Frontal cortex (tissue), 4 donors: Measurements from ENCODE around the gene WWOX. TPM values are rescaled to one million over a fixed set of nuclear protein-coding genes. Genes with fewer than 3 reads are reported as not detected.

ENCODE experiments used
- DNase-seq, 2 donors: peaks; one replicate each; pipeline ENCODE4 v3.0.0; 2012; ENCODE audit warnings: low spot score in 2 of 2
- FAIRE-seq: peaks from 2 replicates; lab custom pipeline; 2012; peaks lifted over from hg19 to GRCh38; lab: Jason Lieb, UNC
- total RNA-seq: library from RNA; depleted of rRNA; stranded (reverse); fragments of >200 nt; gene quantifications from one replicate; pipeline ENCODE4 v1.2.3, GENCODE V29; 2014
- donor health status: control.
- donor health status: control.
- donor health status: control.

The WWOX gene
- total RNA-seq, 1 donor from 2014 or later: 17.1 TPM

GRCh38 chr16:78745108-78746019, 645.9 kb downstream of the WWOX start:
- FAIRE-seq (no peak), DNase-seq (no peak)

DNA sequence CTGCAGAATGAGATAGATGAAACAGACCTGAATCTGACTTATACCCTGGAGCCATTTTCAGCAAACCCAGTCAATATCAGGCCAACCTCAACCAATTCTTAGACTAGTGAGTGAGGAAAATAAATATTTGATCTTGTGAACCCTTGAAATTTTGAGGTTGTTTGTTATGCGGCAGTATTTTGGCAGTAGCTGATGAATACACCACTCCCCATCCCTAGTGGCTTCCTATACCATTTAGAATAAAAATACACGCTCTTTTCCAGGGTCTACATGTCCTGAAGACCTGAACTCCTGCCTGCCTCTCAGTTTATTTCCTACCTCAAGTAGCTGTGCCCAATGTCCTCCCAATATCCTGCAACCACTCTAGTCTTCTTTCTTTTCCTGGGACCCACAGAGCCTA, 647.3 kb downstream of the WWOX start:
- FAIRE-seq: no peak
- DNase-seq: no peak

- no peak for FAIRE-seq
- no peak for DNase-seq
Measured at GRCh38 chr16:78748220-78748929, 648.9 kb downstream of the WWOX start.

DNA sequence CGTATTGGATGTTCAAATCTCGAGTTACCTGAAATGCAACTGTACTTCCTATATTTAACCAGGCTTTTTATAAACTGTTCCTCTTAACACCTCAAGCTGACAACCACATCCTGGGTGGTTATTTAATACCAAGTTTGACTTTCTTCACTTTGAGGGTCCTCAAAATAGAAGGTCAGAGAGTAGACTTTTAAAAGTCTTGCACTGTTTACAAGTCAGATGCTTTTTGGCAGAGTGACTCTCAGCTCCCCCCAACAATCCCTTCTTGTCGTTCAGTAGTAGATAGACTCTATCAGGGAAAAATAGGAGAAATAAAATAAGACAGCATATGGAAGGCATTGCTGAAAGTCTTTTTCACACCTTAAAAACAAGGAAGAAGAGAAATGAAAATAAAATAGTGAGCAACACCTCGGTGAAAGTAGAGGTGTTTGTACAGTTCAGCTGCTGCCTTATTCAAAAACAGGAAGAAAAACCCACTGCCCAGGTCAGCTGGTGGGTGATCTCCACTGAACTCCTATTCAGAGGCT, 650.4 kb downstream of the WWOX start:
- DNase-seq (no peak), FAIRE-seq (no peak)

GRCh38 chr16:78750611-78751010, 651.2 kb downstream of the WWOX start:
- no peak for FAIRE-seq

DNA sequence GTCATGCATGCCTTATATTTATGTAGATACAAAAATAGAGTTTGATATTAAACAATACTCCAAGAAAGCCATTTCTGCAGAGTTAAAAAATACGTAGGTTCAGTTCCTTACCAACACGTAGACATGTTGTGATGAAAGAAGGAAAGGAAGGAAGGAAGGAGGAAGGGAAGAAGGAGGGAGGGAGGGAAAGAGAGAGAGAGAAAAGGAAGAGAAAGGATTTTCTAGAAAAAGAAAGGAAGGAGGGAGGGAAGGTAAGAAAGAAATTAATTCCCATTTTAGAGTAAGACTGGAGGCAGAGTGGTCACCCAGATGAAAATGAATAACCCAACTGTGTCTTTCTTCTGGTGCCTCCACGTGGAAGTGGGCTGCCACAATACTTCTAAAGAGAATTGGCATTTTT, 652.1 kb downstream of the WWOX start:
- FAIRE-seq: no peak
- no peak for DNase-seq

More at GRCh38 chr16:78750611-78751010, 651.2 kb downstream of the WWOX start:
- DNase-seq: no peak

- no peak for FAIRE-seq
- DNase-seq: no peak
Measured at GRCh38 chr16:78754713-78755112, 655.3 kb downstream of the WWOX start.

DNA sequence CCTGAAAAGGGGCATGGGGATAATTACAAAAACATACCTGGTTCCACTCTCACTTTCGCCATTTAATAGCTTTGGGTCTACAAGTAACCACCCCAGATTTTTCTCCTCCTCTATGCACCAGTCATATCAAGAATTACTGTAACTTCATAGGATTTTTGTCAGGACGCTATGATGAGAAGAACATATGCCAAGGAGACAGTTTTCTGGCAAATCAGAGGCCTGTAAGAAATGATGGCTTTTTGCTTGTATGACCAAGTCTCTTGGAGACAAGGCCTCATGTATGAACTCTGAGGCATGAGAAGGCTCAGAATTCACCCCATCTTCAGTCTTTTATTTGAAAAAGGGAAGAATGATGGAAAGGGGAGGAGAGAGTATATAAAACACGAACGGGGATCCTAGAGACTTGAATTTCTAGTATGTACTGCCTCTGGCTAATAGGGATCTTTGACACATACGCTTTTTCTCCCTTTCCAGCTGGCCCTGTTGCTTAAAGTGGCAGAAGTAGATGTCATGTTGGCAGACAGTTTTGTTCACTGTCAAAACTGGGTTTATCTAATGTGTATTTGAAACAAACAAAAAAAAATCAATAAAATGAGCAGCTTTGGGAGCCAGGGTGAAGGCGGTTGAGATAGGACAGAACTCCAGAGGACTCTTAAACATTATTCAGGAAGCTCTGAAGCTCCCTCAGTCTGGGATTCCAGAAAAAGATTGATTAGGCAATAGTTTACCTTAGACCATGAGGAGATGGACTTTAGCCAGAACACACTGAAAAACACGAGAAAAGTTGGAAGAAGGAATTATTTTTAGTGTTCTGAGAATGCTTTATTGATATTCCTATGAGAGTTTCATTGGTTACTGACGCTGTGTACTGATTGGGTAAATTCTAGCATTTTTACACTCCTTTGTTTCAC, 656.6 kb downstream of the WWOX start:
- DNase-seq (no peak), FAIRE-seq (no peak)

GRCh38 chr16:78759596-78759995, 660.1 kb downstream of the WWOX start:
- DNase-seq (no peak), FAIRE-seq (no peak)

DNA sequence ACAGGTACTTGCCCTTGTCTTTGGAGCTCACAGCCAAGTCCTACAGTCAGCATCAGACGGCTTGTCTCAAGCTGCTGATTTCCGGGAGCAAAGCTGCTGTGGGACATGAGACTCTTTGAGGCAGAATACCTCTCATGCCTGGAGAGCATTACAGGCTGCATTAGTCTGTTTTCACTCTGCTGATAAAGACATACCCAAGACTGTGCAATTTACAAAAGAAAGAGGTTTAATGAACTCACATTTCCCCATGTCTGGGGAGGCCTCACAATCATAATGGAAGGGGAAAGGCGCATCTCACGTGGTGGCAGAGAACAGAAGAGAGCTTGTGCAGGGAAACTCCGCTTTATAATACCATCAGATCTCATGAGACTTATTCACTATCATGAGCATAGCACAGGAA, 661.2 kb downstream of the WWOX start:
- DNase-seq: no peak
- no peak for FAIRE-seq

DNA sequence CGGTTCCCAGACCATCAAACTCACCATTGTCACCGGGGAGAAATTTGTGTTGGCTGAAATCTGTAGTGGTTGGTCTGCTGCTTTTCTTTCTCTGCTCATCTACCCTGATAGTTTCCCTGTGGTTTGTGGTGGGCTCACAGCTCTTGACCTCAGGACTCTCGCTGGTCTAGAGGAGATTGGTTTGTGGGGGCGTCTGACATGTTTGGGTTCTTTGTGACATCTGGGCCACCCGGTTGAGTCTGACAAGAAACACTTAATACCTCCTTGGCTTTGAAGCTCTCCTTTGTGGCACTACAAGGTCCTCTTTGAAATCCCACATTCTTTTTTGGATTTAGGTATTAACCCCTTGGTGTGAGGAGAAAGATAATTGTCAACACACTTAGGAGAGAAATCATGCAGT, 662.0 kb downstream of the WWOX start:
- FAIRE-seq (no peak), DNase-seq (no peak)

GRCh38 chr16:78762222-78762621, 662.8 kb downstream of the WWOX start:
- no peak for DNase-seq
- no peak for FAIRE-seq

- FAIRE-seq (no peak), DNase-seq (no peak)
Measured at GRCh38 chr16:78763821-78764440, 664.5 kb downstream of the WWOX start.

DNA sequence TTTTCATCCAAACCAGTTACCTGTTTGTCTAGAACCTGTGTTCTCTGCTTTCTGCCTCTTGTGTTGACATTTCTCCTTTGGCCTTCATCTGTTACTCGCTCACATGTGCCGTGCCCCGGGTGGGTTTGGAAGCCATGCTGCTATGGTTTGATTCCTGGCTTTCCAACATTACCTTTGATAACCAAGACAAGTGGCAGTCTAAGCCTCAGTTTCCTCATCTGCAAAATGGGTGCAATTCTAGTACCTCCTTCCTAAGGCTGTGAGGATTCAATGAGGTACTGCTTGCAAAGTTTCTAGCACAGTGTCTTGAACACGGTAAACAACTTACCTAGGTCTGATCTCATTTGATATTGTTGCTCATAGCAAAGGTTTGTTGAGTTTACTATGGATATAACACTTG, 665.0 kb downstream of the WWOX start:
- FAIRE-seq (no peak), DNase-seq (no peak)

- DNase-seq (no peak), FAIRE-seq (no peak)
Measured at GRCh38 chr16:78768226-78768625, 668.8 kb downstream of the WWOX start.

DNA sequence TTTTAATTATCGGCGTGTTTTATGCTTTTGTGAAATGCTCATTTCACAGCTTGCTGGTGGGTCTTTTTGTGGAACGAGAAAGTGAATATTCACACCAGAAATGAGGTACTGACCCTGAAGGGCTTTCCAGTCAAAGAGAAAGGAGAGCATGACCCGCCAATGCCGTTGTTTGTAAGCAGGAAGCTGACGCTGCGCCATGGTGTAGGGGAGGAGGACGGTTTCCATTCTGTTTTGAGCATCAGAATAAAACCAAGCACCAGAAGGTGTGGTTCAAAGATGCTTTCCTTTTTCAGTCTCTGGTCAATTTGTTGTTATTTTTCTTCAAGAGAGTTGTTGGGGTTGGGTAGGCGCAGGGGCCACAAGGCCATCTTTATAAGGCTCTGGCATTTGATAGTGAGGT, 669.3 kb downstream of the WWOX start:
- DNase-seq: no peak
- no peak for FAIRE-seq

DNA sequence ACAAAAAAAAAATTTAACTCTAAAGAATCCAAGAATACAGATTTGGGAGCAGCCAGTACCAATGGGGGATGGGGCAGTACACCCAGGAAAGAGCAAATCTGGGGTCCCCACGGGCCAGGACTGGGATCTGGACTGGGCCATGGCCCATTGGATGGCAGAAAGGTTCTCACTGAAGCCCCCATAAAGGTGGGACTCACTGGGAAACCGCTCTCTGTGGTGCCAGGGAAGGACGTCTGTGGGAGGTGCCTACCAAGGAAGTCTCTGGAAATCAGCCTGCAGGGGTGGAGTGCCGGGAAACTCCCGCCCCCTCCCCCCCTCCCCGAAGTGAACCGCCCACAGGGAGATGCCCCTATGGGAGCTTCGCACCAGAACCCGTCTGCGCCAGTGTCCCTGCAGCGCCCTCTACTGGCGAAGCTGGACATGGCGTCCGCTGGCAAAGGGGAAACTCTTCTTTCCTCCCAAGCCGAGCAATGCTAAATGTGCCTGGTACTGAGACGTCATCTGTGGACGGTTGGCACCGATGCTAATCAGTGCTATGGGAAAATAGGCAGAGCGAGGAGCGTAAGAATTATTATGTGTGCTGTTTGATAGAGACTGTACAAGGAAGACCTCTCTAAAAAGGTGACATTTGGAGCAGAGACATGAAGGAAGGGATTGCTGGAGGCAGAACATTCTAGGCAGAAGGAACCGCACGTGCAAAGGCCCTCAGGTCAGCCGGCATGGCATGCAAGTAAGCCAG, 671.1 kb downstream of the WWOX start:
- FAIRE-seq: no peak
- peak; percentile 29 to 79 for DNase-seq

GRCh38 chr16:78773291-78773702, 673.8 kb downstream of the WWOX start:
- DNase-seq: no peak
- FAIRE-seq: no peak

- DNase-seq (no peak), FAIRE-seq (no peak)
Measured at GRCh38 chr16:78773706-78774105, 674.3 kb downstream of the WWOX start.
